GM12801 (cell line): ENCODE measurements around the gene OR8H1.

Source experiments
- TF ChIP-seq, protein P1 (sequence below): IDR thresholded peaks from one replicate; pipeline ENCODE4 v1.5.1; 2011; ENCODE audit warnings: control low read depth; ENCODE audit not compliant: insufficient read length; ENCODE audit errors: extremely low read depth

Gene OR8H1, protein sequence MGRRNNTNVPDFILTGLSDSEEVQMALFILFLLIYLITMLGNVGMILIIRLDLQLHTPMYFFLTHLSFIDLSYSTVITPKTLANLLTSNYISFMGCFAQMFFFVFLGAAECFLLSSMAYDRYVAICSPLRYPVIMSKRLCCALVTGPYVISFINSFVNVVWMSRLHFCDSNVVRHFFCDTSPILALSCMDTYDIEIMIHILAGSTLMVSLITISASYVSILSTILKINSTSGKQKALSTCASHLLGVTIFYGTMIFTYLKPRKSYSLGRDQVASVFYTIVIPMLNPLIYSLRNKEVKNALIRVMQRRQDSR

DNA sequence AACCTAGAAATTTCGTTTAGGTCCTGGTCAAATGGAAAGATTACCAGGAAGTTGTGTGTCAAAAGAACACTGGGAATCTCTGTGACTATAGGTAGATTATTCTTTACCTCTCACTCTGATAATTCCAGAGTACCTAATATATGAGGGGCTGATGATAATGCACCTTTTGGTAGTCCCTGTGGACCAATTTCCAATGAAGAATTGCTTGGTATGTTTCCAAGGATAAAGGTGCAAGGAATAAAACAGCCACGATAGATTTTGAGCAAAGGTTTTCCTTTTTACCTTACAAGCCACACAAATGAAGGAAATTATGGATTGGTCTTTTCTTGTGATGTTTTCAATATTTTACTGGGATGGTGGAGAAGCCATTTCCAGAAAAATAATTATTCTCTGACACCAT is at the start of gene OR8H1:
OR8H1 (minus strand) TSS at position 101 of the 400 bp plus-strand sequence. CDS start 1,192 bp downstream, outside the sequence.
- TF ChIP-seq, protein P1, sequence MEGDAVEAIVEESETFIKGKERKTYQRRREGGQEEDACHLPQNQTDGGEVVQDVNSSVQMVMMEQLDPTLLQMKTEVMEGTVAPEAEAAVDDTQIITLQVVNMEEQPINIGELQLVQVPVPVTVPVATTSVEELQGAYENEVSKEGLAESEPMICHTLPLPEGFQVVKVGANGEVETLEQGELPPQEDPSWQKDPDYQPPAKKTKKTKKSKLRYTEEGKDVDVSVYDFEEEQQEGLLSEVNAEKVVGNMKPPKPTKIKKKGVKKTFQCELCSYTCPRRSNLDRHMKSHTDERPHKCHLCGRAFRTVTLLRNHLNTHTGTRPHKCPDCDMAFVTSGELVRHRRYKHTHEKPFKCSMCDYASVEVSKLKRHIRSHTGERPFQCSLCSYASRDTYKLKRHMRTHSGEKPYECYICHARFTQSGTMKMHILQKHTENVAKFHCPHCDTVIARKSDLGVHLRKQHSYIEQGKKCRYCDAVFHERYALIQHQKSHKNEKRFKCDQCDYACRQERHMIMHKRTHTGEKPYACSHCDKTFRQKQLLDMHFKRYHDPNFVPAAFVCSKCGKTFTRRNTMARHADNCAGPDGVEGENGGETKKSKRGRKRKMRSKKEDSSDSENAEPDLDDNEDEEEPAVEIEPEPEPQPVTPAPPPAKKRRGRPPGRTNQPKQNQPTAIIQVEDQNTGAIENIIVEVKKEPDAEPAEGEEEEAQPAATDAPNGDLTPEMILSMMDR = no peak

DNA sequence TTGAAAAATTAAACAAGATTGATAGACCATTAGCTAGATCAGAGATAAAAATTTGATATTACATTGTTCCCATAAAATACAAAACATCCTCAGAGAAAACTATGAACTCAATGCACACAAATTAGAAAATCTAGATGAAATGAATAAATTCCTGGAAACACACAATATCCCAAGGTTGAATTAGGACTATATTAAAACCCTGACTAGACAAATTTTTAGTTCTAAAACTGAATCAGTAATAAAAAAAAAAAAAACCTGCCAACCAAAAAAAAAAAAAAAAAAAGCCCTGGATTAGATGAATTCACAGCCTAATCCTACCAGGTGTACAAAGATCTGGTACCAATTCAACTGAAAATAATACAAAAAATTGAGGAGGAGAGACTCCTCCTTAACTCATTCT is 48.2 kb upstream of the OR8H1 start:
- TF ChIP-seq, protein P1 = no peak

DNA sequence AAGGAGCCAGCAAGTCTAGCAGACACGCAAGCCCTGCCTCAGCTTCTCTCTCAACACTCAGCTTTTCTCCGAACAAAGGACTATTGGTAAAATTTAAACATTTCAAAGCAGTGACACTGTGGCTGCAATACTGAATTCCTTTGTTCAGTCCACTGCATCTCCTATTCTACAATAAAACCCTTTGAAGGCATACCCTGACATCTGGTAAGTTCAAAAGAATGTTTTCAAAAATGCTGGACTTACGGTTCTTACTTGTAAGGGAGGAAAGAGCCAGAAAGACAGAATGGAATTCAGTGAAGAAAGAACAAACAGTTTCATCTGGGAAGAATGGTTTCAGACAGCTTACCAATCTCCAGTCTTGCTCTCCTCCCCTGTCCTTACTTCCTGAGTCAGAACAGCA is 41.1 kb upstream of the OR8H1 start:
- TF ChIP-seq, protein P1 = no peak

DNA sequence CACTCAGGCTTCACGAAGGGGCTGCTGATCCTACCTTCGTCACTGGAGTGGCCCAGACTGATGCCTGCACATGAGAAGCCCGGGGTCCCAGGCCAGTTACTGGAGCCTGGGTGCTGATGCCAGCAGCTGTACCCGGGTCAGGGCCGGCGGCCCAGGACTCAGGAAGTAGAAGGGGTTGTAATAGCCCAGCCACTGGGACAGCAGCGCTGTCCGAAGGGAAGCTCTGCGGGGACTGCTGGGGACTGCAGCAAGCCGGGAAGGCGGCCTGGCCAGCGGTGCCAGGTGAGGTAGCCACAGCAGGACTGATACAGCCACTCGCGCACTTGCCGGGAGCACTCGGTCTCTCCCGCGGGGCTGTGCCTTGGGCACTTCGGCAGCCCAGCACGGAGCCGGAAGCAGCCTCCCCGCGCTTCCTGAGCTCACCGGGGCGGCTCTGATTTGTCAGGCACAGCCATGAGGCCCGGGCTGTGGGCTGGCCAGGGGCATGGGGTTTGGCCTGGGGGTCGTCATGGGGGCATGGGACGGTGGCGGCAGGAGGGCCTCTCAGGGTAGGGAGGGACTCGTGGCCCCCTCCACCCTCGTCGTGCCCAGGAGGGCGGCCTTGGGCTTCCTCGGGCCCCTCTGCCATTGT is 39.9 kb upstream of the OR8H1 start:
- TF ChIP-seq, protein P1 = no peak

DNA sequence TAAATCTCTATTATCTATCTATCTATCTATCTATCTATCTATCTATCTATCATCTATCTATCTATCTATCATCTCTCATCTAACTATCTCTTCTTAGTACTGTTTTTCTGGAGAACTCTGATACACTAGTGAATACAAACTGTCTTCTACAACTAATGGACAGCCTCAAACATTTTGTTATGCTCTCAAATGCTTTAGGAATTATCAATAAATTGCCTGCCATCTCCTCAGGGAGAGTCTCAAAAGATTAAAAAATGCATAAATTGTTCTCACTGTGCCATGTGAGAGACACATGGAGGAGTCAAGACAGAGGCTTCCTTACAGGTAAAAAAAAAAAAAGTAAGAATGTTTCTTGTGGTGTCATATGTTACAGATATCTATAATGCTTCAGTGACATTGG is 22.8 kb upstream of the OR8H1 start, which contains the start of gene OR8K3:
OR8K3 (plus strand) TSS at position 301 of the 400 bp plus-strand sequence. CDS start 3,163 bp downstream, outside the sequence.
- TF ChIP-seq, protein P1 = no peak

DNA sequence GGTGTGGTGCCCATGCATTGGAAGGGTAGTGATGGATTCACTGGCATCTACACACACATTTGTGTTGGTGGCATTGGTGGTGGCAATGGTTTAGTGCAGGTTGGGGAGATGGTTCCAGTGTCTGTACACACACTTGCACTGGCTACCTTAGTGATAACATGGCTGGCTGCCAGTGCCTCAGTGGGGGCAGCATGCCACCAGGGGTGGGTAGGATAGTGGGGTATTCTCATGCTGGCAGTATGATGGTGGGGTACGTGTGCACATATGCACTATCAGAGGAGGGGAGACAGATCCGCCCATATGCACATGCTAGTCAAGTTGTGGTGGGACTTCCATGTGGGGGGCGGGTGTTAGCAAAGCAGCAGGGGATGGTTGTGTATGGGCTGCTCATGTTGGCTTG is 15.8 kb upstream of the OR8H1 start:
- TF ChIP-seq, protein P1 = no peak

DNA sequence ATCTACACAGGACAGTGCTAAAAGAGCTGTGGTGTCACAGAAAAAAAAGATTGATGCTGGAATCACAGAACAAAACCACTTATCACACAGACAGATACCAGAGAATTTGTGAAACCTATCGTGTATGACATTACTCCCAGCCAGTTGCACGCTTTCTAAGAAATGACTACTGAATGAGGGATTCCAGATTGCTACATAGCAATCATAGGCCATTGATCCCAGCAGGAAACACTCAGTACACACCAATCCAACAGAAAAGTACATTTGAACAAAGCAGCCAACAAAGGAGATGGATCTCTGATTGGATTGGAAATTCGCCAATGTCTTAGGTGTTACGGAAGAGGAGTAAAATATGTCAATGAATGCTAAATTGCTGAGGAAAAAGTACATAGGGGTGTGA is 4.8 kb upstream of the OR8H1 start:
- TF ChIP-seq, protein P1 = no peak
